B cell (primary cell): ENCODE data around the gene ACAD11.

Experiments
- CTCF ChIP-seq: fragments of 200-600 bp; IDR thresholded peaks from one replicate; pipeline ENCODE4 v1.8.0; 2022; ENCODE audit warnings: antibody characterized with exemption, mild to moderate bottlenecking
- EZH2 ChIP-seq: IDR thresholded peaks from 2 replicates; pipeline ENCODE4 v1.6.1; 2012; ENCODE audit warnings: borderline replicate concordance, low read depth, mild to moderate bottlenecking, moderate library complexity, low read length; ENCODE audit not compliant: insufficient read depth, poor library complexity, severe bottlenecking

DNA sequence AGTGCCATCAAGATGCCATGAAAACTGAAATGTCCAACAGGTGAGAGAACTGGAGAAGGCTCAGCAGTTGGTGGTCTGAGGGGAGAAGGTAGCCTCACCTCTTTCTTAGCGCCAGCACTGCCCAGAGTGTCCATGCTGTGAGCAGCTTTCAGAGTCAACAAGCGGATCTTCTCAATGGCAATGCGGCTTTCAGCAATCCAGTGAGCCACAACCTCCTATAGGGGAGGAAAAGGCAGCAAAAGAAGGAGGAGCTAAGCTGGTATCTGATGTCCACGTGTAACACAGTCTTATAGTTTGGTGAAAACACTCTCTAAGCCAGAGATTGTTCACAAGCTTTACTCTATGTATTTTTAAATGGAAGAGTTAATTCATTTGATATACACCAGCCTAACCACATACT, 98.6 kb downstream of the ACAD11 start:
- TF ChIP-seq EZH2: no peak
- TF ChIP-seq CTCF: no peak
